IPS-11a (cell line): ENCODE results near the gene TNFRSF21.

ENCODE experiments used
- H3K4me3 ChIP-seq: one replicate; pipeline ENCODE4 v1.5.1; 2013; ENCODE audit warnings: low read depth, low read length, control low read depth

Gene TNFRSF21

GRCh38 chr6:47254051-47254450, 55.7 kb downstream of the TNFRSF21 start:
- H3K4me3 ChIP-seq: no peak overlapping the region

- no peak overlapping the region for H3K4me3 ChIP-seq
Observed at GRCh38 chr6:47253136-47253535, 56.6 kb downstream of the TNFRSF21 start.

- H3K4me3 ChIP-seq: no peak overlapping the region
Observed at GRCh38 chr6:47252633-47253032, 57.1 kb downstream of the TNFRSF21 start.

GRCh38 chr6:47251396-47251795, 58.3 kb downstream of the TNFRSF21 start:
- H3K4me3 ChIP-seq: no peak overlapping the region

- no peak overlapping the region for H3K4me3 ChIP-seq
Observed at GRCh38 chr6:47250302-47250701, 59.4 kb downstream of the TNFRSF21 start.

- no peak overlapping the region for H3K4me3 ChIP-seq
Observed at GRCh38 chr6:47248446-47248845, 61.3 kb downstream of the TNFRSF21 start.

- no peak overlapping the region for H3K4me3 ChIP-seq
Observed at GRCh38 chr6:47247227-47247797, 62.4 kb downstream of the TNFRSF21 start.

- H3K4me3 ChIP-seq: no peak overlapping the region
Observed at GRCh38 chr6:47246551-47246950, 63.2 kb downstream of the TNFRSF21 start.

- no peak overlapping the region for H3K4me3 ChIP-seq
Observed at GRCh38 chr6:47245745-47246371, 63.8 kb downstream of the TNFRSF21 start.

GRCh38 chr6:47242483-47243386, 67.0 kb downstream of the TNFRSF21 start:
- no peak overlapping the region for H3K4me3 ChIP-seq

GRCh38 chr6:47241742-47242482, 67.8 kb downstream of the TNFRSF21 start:
- H3K4me3 ChIP-seq: no peak overlapping the region

- H3K4me3 ChIP-seq: no peak overlapping the region
Observed at GRCh38 chr6:47240277-47240890, 69.3 kb downstream of the TNFRSF21 start.

- H3K4me3 ChIP-seq: no peak overlapping the region
Observed at GRCh38 chr6:47239546-47239945, 70.2 kb downstream of the TNFRSF21 start.

- H3K4me3 ChIP-seq: no peak overlapping the region
Observed at GRCh38 chr6:47238456-47238995, 71.2 kb downstream of the TNFRSF21 start.

- no peak overlapping the region for H3K4me3 ChIP-seq
Observed at GRCh38 chr6:47237196-47237595, 72.5 kb downstream of the TNFRSF21 start.

GRCh38 chr6:47235964-47236760, 73.5 kb downstream of the TNFRSF21 start:
- no peak overlapping the region for H3K4me3 ChIP-seq

GRCh38 chr6:47235421-47235820, 74.3 kb downstream of the TNFRSF21 start:
- no peak overlapping the region for H3K4me3 ChIP-seq

- no peak overlapping the region for H3K4me3 ChIP-seq
Observed at GRCh38 chr6:47234266-47234933, 75.3 kb downstream of the TNFRSF21 start.

GRCh38 chr6:47231151-47231550, 78.6 kb downstream of the TNFRSF21 start:
- no peak overlapping the region for H3K4me3 ChIP-seq
